H1 (cell line): ENCODE measurements around the gene CELSR3. TPM values are rescaled to one million over a fixed set of nuclear protein-coding genes. Genes with fewer than 3 reads are reported as not detected.
A peak's percentile ranks its signal among the peaks of the same experiment; 100 is the strongest.

ENCODE experiments used
- CTCF ChIA-PET: fragments of 300-600 bp; sonication (Branson Sonifier 250); formaldehyde crosslinking; loops from one replicate; lab custom pipeline; 2021; ENCODE audit not compliant: partially characterized antibody; lab: Charles Lee
- POLR2A ChIA-PET: fragments of 300-600 bp; sonication (Branson Sonifier 250); formaldehyde crosslinking; loops from one replicate; lab custom pipeline; 2021; ENCODE audit warnings: inconsistent platforms; ENCODE audit not compliant: partially characterized antibody; lab: Charles Lee
- DNase-seq, 2 experiments: peaks; one replicate each; pipeline versions ENCODE4 v3.0.0 to v3.0.0-alpha.2; 2010 to 2022; ENCODE audit warnings: low spot score in 2 of 2, low read depth in 1 of 2, mixed read lengths in 1 of 2
- FAIRE-seq: peaks from 2 replicates; lab custom pipeline; 2011; peaks lifted over from hg19 to GRCh38; lab: Jason Lieb, UNC
- H2AFZ ChIP-seq: 2 replicates; pipeline ENCODE4 v1.8.1; 2012; ENCODE audit warnings: low read length, inconsistent platforms
- H2AK5ac ChIP-seq: 2 replicates; pipeline ENCODE4 v1.6.1; 2013; ENCODE audit warnings: low read depth, low read length
- H2BK120ac ChIP-seq: replicated peaks from 2 replicates; pipeline ENCODE3; 2013; ENCODE audit warnings: low read depth, low read length, inconsistent platforms
- H2BK12ac ChIP-seq: 2 replicates; pipeline ENCODE4 v1.6.1; 2013; ENCODE audit warnings: low read depth, low read length
- H2BK15ac ChIP-seq: 2 replicates; pipeline ENCODE4 v1.6.1; 2013; ENCODE audit warnings: low read length
- H2BK20ac ChIP-seq: 2 replicates; pipeline ENCODE4 v1.6.1; 2013; ENCODE audit warnings: low read length
- H2BK5ac ChIP-seq: 2 replicates; pipeline ENCODE4 v1.6.1; 2013; ENCODE audit warnings: low read depth, low read length
- H3K14ac ChIP-seq: 2 replicates; pipeline ENCODE4 v1.6.1; 2013; ENCODE audit warnings: inconsistent platforms; ENCODE audit not compliant: insufficient read length
- H3K18ac ChIP-seq: 2 replicates; pipeline ENCODE4 v1.6.1; 2013; ENCODE audit warnings: low read length; ENCODE audit errors: extremely low read depth
- H3K23ac ChIP-seq: 2 replicates; pipeline ENCODE4 v1.6.1; 2013; ENCODE audit warnings: inconsistent platforms; ENCODE audit not compliant: insufficient read length
- H3K23me2 ChIP-seq: 2 replicates; pipeline ENCODE4 v1.6.1; 2013; ENCODE audit warnings: low read depth, low read length
- H3K27ac ChIP-seq: 2 replicates; pipeline ENCODE4 v1.6.1; 2011; ENCODE audit warnings: low read depth, low read length, inconsistent platforms
- H3K27me3 ChIP-seq, 4 experiments: replicated peaks in 1 of 4; 1 replicate in 1 of 4; 2 replicates in 3 of 4; pipeline versions ENCODE4 v1.6.1 to v1.8.1; 2011 to 2013; ENCODE audit warnings: low read length in 3 of 4, mild to moderate bottlenecking in 3 of 4, inconsistent platforms in 2 of 4, mixed read lengths in 2 of 4, moderate library complexity in 1 of 4; ENCODE audit not compliant: control insufficient read depth in 3 of 4, insufficient read depth in 3 of 4; ENCODE audit errors: extremely low read depth in 1 of 4
- H3K36me3 ChIP-seq, 4 experiments: 2 replicates each; pipeline versions ENCODE4 v1.6.1 to v1.8.1; 2011 to 2013; ENCODE audit warnings: mild to moderate bottlenecking in 4 of 4, low read length in 3 of 4, moderate library complexity in 2 of 4, control low read depth in 1 of 4, inconsistent platforms in 1 of 4; ENCODE audit not compliant: insufficient read depth in 4 of 4, control insufficient read depth in 2 of 4
- H3K4ac ChIP-seq: replicated peaks from 2 replicates; pipeline ENCODE3; 2013; ENCODE audit warnings: low read length, low read depth, mixed read lengths, inconsistent platforms; ENCODE audit not compliant: insufficient read length
- H3K4me1 ChIP-seq, 4 experiments: replicated peaks in 1 of 4; 1 replicate in 1 of 4; 2 replicates in 3 of 4; pipeline versions ENCODE4 v1.6.1 to v1.8.1; 2011 to 2013; ENCODE audit warnings: low read length in 3 of 4, inconsistent platforms in 2 of 4, mixed read lengths in 1 of 4; ENCODE audit not compliant: insufficient read depth in 4 of 4, control insufficient read depth in 3 of 4
- H3K4me2 ChIP-seq, 2 experiments: 2 replicates each; pipeline versions ENCODE4 v1.6.1 to v1.8.1; 2011 to 2013; ENCODE audit warnings: low read depth in 2 of 2, low read length in 2 of 2, control low read depth in 1 of 2, inconsistent platforms in 1 of 2, mild to moderate bottlenecking in 1 of 2; ENCODE audit not compliant: insufficient read depth in 1 of 2
- H3K4me3 ChIP-seq, 4 experiments: fragments of 200-600, 300-600 bp in 1 of 4; sonication (generic), shearing (Covaris generic), sonication (Bioruptor Twin) in 1 of 4; 2 replicates each; pipeline versions ENCODE4 v1.5.1 to v1.8.1; 2011 to 2016; ENCODE audit warnings: low read length in 4 of 4, low read depth in 3 of 4, control low read depth in 2 of 4, inconsistent platforms in 2 of 4, mild to moderate bottlenecking in 2 of 4, mixed read lengths in 1 of 4, moderate library complexity in 1 of 4; ENCODE audit not compliant: insufficient read depth in 2 of 4; ENCODE audit errors: extremely low read depth in 1 of 4
- H3K56ac ChIP-seq: replicated peaks from 2 replicates; pipeline ENCODE3; 2013; ENCODE audit warnings: low read depth, mild to moderate bottlenecking, mixed read lengths, low read length, inconsistent platforms; ENCODE audit not compliant: insufficient read length
- H3K79me1 ChIP-seq: 2 replicates; pipeline ENCODE4 v1.6.1; 2013; ENCODE audit warnings: low read depth, low read length, control low read depth
- H3K79me2 ChIP-seq, 2 experiments: 2 replicates each; pipeline versions ENCODE4 v1.6.1 to v1.8.1; 2012 to 2013; ENCODE audit warnings: low read length in 2 of 2, mild to moderate bottlenecking in 2 of 2, inconsistent platforms in 1 of 2; ENCODE audit not compliant: insufficient read depth in 2 of 2, control insufficient read depth in 1 of 2
- H3K9ac ChIP-seq, 4 experiments: replicated peaks in 1 of 4; 1 replicate in 1 of 4; 2 replicates in 3 of 4; pipeline versions ENCODE4 v1.6.1 to v1.8.1; 2011 to 2013; ENCODE audit warnings: low read depth in 3 of 4, low read length in 3 of 4, control low read depth in 2 of 4, mild to moderate bottlenecking in 2 of 4, moderate library complexity in 2 of 4, inconsistent platforms in 1 of 4; ENCODE audit errors: extremely low read depth in 1 of 4
- H3K9me3 ChIP-seq, 2 experiments: 2 replicates each; pipeline versions ENCODE4 v1.6.1 to v1.8.1; 2012 to 2013; ENCODE audit warnings: mild to moderate bottlenecking in 2 of 2, moderate library complexity in 2 of 2, control low read depth in 1 of 2, inconsistent platforms in 1 of 2, low read depth in 1 of 2, low read length in 1 of 2, mixed read lengths in 1 of 2; ENCODE audit not compliant: insufficient read depth in 2 of 2
- H4K20me1 ChIP-seq, 2 experiments: replicated peaks in 1 of 2; 2 replicates each; pipeline versions ENCODE3 to v1.8.1; 2011 to 2013; ENCODE audit warnings: inconsistent platforms in 2 of 2, low read length in 2 of 2, mild to moderate bottlenecking in 1 of 2; ENCODE audit not compliant: insufficient read depth in 2 of 2, control insufficient read depth in 1 of 2
- H4K5ac ChIP-seq: 2 replicates; pipeline ENCODE4 v1.6.1; 2013; ENCODE audit warnings: low read length, low read depth, mixed read lengths, inconsistent platforms; ENCODE audit not compliant: insufficient read length
- H4K8ac ChIP-seq: 2 replicates; pipeline ENCODE4 v1.8.0; 2013; ENCODE audit warnings: mild to moderate bottlenecking, moderate library complexity, low read length, inconsistent platforms; ENCODE audit not compliant: insufficient read depth; ENCODE audit errors: extremely low read depth
- H4K91ac ChIP-seq: replicated peaks from 2 replicates; pipeline ENCODE3; 2013; ENCODE audit warnings: low read length, mixed read lengths, inconsistent platforms; ENCODE audit not compliant: insufficient read length
- BCL11A ChIP-seq, 2 experiments: IDR thresholded peaks; one replicate each; pipeline ENCODE4 v1.6.1; 2011; ENCODE audit warnings: low read depth in 2 of 2, low read length in 2 of 2, mild to moderate bottlenecking in 2 of 2
- CBX5 ChIP-seq: fragments of 300-800, 300-1000 bp; sonication (generic); IDR thresholded peaks from 2 replicates; pipeline ENCODE4 v1.7.1; 2016; ENCODE audit warnings: antibody characterized with exemption, low read length, low read depth
- HDAC2 ChIP-seq, 2 experiments: fragments of 300-600 bp in 1 of 2; sonication (generic) in 1 of 2; IDR thresholded peaks; 2 replicates each; pipeline ENCODE4 v1.6.1; 2011 to 2012; ENCODE audit warnings: low read depth in 2 of 2, low read length in 2 of 2, mild to moderate bottlenecking in 2 of 2, moderate library complexity in 2 of 2, borderline replicate concordance in 1 of 2, inconsistent platforms in 1 of 2
- MAFK ChIP-seq: IDR thresholded peaks from 2 replicates; pipeline ENCODE4 v1.6.1; 2012; ENCODE audit warnings: low read depth, mild to moderate bottlenecking, improper control_type of control experiment, low read length
- NANOG ChIP-seq: IDR thresholded peaks from 2 replicates; pipeline ENCODE4 v1.6.1; 2011; ENCODE audit warnings: low read length, low read depth, mild to moderate bottlenecking, inconsistent platforms; ENCODE audit not compliant: insufficient read depth, poor library complexity, severe bottlenecking
- RXRA ChIP-seq: IDR thresholded peaks from 2 replicates; pipeline ENCODE4 v1.6.1; 2011; ENCODE audit warnings: low read depth, mild to moderate bottlenecking, low read length, moderate library complexity; ENCODE audit not compliant: insufficient read depth
- SAP30 ChIP-seq: fragments of 300-600 bp; sonication (generic); IDR thresholded peaks from 2 replicates; pipeline ENCODE4 v1.7.1; 2012; ENCODE audit warnings: low read length, moderate library complexity, mild to moderate bottlenecking, inconsistent platforms; ENCODE audit not compliant: insufficient read depth, insufficient replicate concordance
- SP2 ChIP-seq: IDR thresholded peaks from 2 replicates; pipeline ENCODE4 v1.6.1; 2012; ENCODE audit warnings: mild to moderate bottlenecking, low read length, inconsistent platforms
- TCF12 ChIP-seq: IDR thresholded peaks from 2 replicates; pipeline ENCODE4 v1.6.1; 2011; ENCODE audit warnings: low read depth, mild to moderate bottlenecking, low read length
- YY1 ChIP-seq: IDR thresholded peaks from 2 replicates; pipeline ENCODE4 v1.6.1; 2011; ENCODE audit warnings: low read depth, mild to moderate bottlenecking, low read length
- ZNF274 ChIP-seq: IDR thresholded peaks from 2 replicates; pipeline ENCODE4 v1.7.0; 2012; ENCODE audit warnings: low read length, borderline replicate concordance; ENCODE audit errors: extremely low read depth
- WGBS, 2 experiments: shearing (Covaris generic) in 1 of 2; methylation state at CpG; one replicate each; pipeline versions ENCODE4 v1.1.6 to v1.1.7; 2013 to 2015; ENCODE audit warnings: low lambda C conversion rate in 2 of 2, mixed read lengths in 2 of 2, inconsistent platforms in 1 of 2, low coverage in 1 of 2, missing lambda C conversion rate in 1 of 2; ENCODE audit not compliant: insufficient replicate concordance in 2 of 2, insufficient coverage in 1 of 2, insufficient read length in 1 of 2; ENCODE audit errors: extremely low coverage in 1 of 2, missing lambda C conversion rate in 1 of 2; 5-methylcytosine and 5-hydroxymethylcytosine counted together
- polyA plus RNA-seq, 7 experiments: library from polyadenylated mRNA; depleted of rRNA in 3 of 7; stranded (reverse) in 5 of 7; unstranded in 2 of 7; fragments of >200 nt in 5 of 7; fragments of 200-250 nt in 2 of 7; gene quantifications; 1 replicate in 5 of 7; 2 replicates in 1 of 7; 4 replicates in 1 of 7; pipeline versions ENCODE4 v1.2.1 to v1.2.3, GENCODE V29; 2011 to 2013; ENCODE audit warnings: missing spikeins in 2 of 7, mixed read lengths in 2 of 7
- total RNA-seq: library from RNA; stranded (reverse); fragmentation: NEBNext Ultra II Directional; extraction: Animal tissue kit (Norgen Biotek cat#: 25700); gene quantifications from 2 replicates; pipeline ENCODE4 v1.2.1, GENCODE V29; 2021
- TF ChIP-seq, protein P1 (sequence below): IDR thresholded peaks from 2 replicates; pipeline ENCODE4 v1.6.1; 2011; ENCODE audit warnings: low read depth, mild to moderate bottlenecking, low read length; ENCODE audit not compliant: insufficient read depth

CELSR3 gene
- total and polyA plus RNA-seq, 2 of the 8 experiments (the other 6 are each of a cell fraction or from before 2014, with no cell fraction given): 11.6 to 29.5 TPM

DNA sequence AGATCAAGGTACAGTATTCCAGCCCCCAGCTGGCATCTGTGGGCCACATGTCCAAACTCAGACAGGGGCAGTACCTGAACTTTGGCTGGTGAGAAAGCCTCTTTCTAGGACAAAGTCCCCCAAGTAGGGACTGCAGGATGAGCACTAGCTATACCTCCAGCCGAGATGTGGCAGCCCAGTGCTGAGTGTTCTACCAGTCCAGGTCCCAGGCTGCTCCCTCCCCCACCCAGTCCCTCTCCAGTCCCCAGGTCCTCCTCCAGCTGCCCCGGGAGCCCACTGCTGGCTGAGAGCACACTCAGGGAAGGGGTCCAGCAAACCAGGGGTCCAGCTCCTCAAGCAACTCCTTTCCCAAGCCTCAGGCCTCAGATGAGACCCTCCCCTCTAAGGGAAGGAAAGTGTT is 28.9 kb downstream of the CELSR3 start:
- no peak overlapping the region for H3K27ac ChIP-seq
- no peak overlapping the region for H2AFZ ChIP-seq
- H2BK120ac ChIP-seq: no peak overlapping the region
- DNase-seq (no peak), FAIRE-seq (no peak)
- H2BK20ac ChIP-seq: no peak overlapping the region
- peaks cover 7% of the 10 kb centered on the region for H3K79me1 ChIP-seq
- H3K4me3 ChIP-seq: peak overlapping the region in 1 of 4 experiments; percentile 84; a peak in 1 of 8 replicates
- H3K4ac ChIP-seq: no peak overlapping the region
- POLR2A ChIA-PET: interaction anchor here (1.0 to 9.8 kb wide), 7 partner anchors 10 to 75 kb away, joined by 6 to 111 read pairs (median 33); partner anchors contain the start of genes CELSR3, TMEM89 and UQCRC1
- H3K4me1 ChIP-seq: peaks cover 3 to 6% (median 5%) of the 10 kb centered on the region in 4 experiments
- no peak overlapping the region for H2AK5ac ChIP-seq
- no peak overlapping the region; the same call in 1 of the 2 replicates for H4K8ac ChIP-seq
- H3K18ac ChIP-seq: no peak overlapping the region
- no peaks in the 10 kb centered on the region; a peak in 1 of 7 replicates for H3K27me3 ChIP-seq
- H3K36me3 ChIP-seq: peaks cover 13 to 30% (median 27%) of the 10 kb centered on the region in 4 experiments
- WGBS, 2 experiments: 100% methylated on average over 2 of the region's 2 CpGs; no CpG with 5 or more reads in 1 of the 2 experiments
- H3K14ac ChIP-seq: no peak overlapping the region
- H3K9me3 ChIP-seq: no peaks in the 10 kb centered on the region
- H2BK5ac ChIP-seq: no peak overlapping the region
- no peak overlapping the region for H2BK15ac ChIP-seq
- no peak overlapping the region for H4K91ac ChIP-seq
- no peak overlapping the region for H3K9ac ChIP-seq
- CTCF ChIA-PET: interaction anchor here (0.7 to 5.8 kb wide), 11 partner anchors 8 to 198 kb away, joined by 3 to 49 read pairs (median 15); partner anchors contain the start of genes CELSR3, PFKFB4, TMEM89 and UQCRC1
- peak overlapping the region; percentile 38 to 84; a peak in 3 of 4 replicates for H3K4me2 ChIP-seq
- no peak overlapping the region for H4K5ac ChIP-seq
- no peak overlapping the region for H3K23ac ChIP-seq
- no peak overlapping the region for H3K56ac ChIP-seq
- peaks cover 3 to 22% of the 10 kb centered on the region in 2 experiments for H4K20me1 ChIP-seq
- H2BK12ac ChIP-seq: no peak overlapping the region
- H3K23me2 ChIP-seq: peaks cover 2% of the 10 kb centered on the region; the same call in 1 of the 2 replicates
- H3K79me2 ChIP-seq: peaks cover 0 to 9% of the 10 kb centered on the region in 2 experiments; a peak in 1 of 4 replicates
- TF ChIP-seq CBX5 (no peak), TCF12 (no peak), BCL11A (IDR thresholded peaks at IDR 0.05; ENCODE audit: low read depth in 2 of 2, low read length in 2 of 2) (no peak), SP2 (no peak), ZNF274 (no peak), NANOG (no peak), MAFK (no peak), RXRA (no peak), SAP30 (no peak), HDAC2 (IDR thresholded peaks at IDR 0.05; ENCODE audit: borderline replicate concordance in 1 of 2, low read depth in 2 of 2, low read length in 2 of 2) (no peak), YY1 (no peak)
- TF ChIP-seq, protein P1, sequence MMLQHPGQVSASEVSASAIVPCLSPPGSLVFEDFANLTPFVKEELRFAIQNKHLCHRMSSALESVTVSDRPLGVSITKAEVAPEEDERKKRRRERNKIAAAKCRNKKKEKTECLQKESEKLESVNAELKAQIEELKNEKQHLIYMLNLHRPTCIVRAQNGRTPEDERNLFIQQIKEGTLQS: no peak
